HG02840 (cell line): ENCODE data around the gene TMEM147.
"Not testable (repeated sequence)": the region's sequence is repeated elsewhere in the genome, so short reads cannot be mapped to it uniquely, and the experiment has no call there.

Source experiments
- ATAC-seq: cut with Tn5 transposase; IDR thresholded peaks from one replicate; pipeline ENCODE4 v1.9.1; 2021; ENCODE audit warnings: mild to moderate bottlenecking, moderate library complexity, moderate number of reproducible peaks; ENCODE audit not compliant: unreplicated experiment, low FRiP score

Gene TMEM147

DNA sequence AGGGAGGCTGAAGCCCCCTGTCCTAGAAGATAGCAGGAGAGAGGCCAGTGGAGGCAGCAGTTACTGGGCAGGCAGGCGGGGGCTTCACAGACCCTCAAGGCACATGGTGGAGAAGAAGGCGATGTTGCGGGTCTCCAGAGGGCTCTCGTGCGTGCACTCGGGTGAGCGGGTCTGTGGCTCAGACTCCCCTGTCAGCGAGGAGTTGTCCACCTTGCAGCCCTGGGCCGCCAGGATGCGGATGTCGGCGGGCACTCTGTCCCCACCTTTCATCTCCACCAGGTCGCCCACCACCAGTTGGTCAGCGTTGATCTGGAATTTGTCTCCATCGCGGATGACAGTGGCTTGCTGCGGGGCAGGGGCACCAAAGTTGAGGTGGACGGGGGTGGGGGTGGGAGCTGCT lies 14.8 kb downstream of the TMEM147 start:
- no peak for ATAC-seq

GRCh38 chr19:35560677-35561076 lies 15.3 kb downstream of the TMEM147 start:
- no peak for ATAC-seq

GRCh38 chr19:35561436-35561835 lies 16.0 kb downstream of the TMEM147 start:
- no peak for ATAC-seq

DNA sequence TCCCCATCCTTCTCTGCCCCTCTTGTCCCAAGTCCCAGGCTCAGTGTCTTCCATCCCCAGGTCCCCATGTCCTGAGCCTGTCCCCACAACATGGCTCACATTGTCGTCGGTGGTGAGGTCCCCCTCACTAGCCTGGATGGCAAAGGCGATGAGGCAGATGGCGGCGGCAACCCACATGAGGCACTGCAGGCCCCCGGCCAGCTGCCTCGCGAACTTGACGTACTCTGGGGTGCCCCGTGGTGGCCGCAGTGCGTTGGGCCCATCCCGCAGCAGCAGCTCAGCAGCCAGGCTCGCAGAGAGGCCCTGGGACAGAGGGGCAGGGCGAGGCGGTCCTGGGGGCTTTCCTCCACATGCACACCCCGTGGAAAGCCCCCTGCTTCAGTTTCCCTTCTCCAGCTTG lies 16.9 kb downstream of the TMEM147 start:
- ATAC-seq = no peak

GRCh38 chr19:35562776-35563175 lies 17.4 kb downstream of the TMEM147 start:
- ATAC-seq = no peak

DNA sequence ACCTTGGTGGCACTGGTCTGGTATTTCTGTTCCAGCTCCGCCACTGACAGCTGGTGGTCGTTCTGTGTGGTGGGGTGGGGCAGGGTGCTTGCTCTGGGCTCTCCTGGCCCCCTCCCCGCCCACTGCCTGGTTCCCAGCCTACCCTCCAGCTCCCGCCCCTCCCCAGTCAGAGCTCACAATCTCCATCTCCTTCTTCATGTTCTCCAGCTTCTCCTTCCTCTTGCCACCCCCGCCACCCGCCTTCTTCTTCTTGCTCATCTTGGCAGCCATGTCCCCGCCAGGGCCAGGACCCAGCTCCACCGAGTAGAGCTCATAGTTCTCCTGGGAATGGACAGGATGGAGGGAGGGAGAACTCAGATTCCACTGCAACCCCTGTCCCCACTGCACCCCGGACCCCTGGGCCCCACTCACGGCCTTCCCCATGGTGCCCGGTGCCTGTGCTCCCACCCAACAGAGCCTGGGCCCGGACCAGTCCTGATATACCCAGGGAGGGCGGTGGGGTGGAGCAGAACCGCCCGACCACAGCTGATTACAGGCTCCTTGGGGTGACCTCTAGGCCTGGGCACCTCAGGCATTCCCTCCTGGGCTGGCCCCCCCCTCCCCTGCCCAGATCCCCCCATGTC lies 17.9 kb downstream of the TMEM147 start, which contains the start of gene ATP4A:
Gene ATP4A, minus strand, starts transcription at position 452 of the 623 bp plus-strand sequence. Its CDS starts 29 bp downstream, at position 423.
- ATAC-seq = no peak

GRCh38 chr19:35565016-35565856 lies 19.8 kb downstream of the TMEM147 start:
- ATAC-seq = no peak

DNA sequence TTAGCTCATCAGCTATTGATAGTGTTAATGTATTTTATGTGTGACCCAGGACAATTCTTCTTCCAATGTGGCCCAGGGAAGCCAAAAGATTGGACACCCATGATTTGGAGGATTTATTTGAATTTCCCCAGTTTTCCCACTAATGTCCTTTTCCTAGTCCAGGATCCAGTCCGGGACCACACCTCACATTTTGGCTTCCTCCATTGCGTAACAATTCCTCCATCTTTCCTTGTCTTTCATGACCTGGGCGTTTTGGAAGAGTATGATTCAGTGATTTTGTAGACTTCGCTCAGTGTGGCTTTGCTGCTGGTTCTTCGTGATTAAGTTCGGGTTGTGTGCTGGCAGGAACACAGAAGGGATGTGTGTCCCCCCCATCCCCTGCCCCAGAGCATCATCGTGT lies 21.3 kb downstream of the TMEM147 start:
- no peak for ATAC-seq

- no peak for ATAC-seq
Observed at GRCh38 chr19:35569281-35569781, 23.9 kb downstream of the TMEM147 start.

- ATAC-seq = no peak
Observed at GRCh38 chr19:35571406-35571965, 26.1 kb downstream of the TMEM147 start.

- ATAC-seq = no peak
Observed at GRCh38 chr19:35577918-35578317, 32.5 kb downstream of the TMEM147 start.

- ATAC-seq = no peak
Observed at GRCh38 chr19:35578707-35579106, 33.3 kb downstream of the TMEM147 start.

- no peak for ATAC-seq
Observed at GRCh38 chr19:35582760-35583159, 37.3 kb downstream of the TMEM147 start.

DNA sequence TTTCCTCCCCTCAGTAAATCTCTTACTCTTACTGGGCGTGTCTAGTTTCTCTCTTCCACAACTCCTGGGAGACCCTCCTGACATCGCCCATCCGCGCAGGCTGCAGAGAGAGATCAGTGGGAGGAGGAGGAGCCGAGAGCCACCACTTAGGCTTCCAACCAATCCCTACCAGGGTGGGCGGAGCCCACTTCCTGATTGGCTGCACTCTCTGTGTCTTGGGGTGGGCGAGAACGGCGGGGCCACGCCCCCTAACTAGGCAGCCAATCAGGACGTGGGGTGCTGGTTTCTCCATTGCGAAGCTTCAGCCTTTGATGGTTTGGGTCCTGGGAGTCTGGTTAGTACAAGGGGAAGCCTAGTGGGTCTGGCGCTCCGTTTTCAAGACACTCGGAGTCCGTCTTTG lies 40.4 kb downstream of the TMEM147 start, which contains the start of gene PMIS2:
Gene PMIS2, plus strand, starts transcription at position 326 of the 400 bp plus-strand sequence. CDS start 87 bp downstream, outside the sequence.
- ATAC-seq = no peak

- ATAC-seq = no peak
Observed at GRCh38 chr19:35587321-35587720, 41.9 kb downstream of the TMEM147 start.

GRCh38 chr19:35590875-35591274 lies 45.4 kb downstream of the TMEM147 start:
- no peak for ATAC-seq

- ATAC-seq = no peak
Observed at GRCh38 chr19:35592226-35592625, 46.8 kb downstream of the TMEM147 start.

DNA sequence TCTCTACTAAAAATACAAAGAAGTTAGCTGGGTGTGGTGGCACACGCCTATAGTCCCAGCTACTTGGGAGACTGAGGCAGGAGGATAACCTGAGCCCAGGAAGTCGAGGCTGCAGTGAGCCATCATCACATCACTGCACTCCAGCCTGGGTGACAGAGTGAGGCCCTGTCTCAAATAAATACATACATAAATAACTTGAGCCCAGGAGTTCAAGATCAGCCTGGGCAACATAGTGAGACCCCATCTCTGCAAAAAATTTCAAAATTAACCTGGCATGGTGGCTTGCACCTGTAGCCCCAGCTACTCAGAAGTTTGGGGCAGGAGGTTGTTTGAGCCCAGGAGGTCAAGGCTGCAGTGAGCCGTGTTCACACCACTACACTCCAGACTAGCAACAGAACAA lies 49.6 kb downstream of the TMEM147 start:
- not testable (repeated sequence) for ATAC-seq

- ATAC-seq = no peak
Observed at GRCh38 chr19:35595928-35596327, 50.5 kb downstream of the TMEM147 start.

GRCh38 chr19:35596366-35596999 lies 51.1 kb downstream of the TMEM147 start:
- no peak for ATAC-seq
